HG03108 (cell line): ENCODE measurements around the gene LNX2.

ENCODE experiments used
- ATAC-seq: cut with Tn5 transposase; IDR thresholded peaks from one replicate; pipeline ENCODE4 v1.9.1; 2021; ENCODE audit warnings: moderate library complexity; ENCODE audit not compliant: unreplicated experiment

Gene LNX2

DNA sequence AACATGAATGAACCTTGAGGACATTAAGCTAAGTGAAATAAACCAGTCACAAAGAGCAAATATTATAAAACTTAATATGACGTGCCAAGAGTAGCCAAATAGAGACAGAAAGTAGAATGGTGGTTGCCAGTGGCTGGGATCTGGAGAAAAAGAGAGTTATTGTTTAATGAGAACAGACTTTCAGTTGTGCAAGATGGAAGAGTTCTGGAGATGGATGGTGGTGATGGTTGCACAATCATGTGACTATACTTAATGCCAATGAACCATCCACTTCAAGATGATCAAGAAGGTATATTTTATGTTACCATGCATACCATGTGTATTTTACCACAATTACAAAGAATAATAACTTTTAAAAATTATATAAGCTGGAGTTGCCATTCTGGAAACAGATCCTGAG, 104.2 kb downstream of the LNX2 start:
- ATAC-seq = no peak

DNA sequence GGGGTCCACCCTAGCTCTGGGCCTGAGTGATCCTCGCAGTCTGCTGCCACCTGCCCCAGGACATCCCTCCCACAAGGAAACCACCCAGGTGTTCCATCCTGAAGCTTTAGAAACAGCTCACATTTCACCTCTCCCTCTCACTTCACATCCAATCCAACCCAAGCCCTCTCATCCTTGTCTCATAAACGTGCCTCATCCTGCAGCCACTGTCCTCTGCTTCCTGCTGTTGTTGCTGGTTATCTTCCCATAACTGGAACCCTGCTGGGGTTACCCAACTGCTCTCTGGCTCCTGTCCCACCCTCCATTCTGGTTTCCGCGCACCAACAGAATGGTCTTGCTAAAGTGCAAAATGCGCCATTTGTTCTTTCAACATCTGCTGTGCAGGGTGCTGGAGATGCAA, 110.2 kb downstream of the LNX2 start:
- no peak for ATAC-seq

DNA sequence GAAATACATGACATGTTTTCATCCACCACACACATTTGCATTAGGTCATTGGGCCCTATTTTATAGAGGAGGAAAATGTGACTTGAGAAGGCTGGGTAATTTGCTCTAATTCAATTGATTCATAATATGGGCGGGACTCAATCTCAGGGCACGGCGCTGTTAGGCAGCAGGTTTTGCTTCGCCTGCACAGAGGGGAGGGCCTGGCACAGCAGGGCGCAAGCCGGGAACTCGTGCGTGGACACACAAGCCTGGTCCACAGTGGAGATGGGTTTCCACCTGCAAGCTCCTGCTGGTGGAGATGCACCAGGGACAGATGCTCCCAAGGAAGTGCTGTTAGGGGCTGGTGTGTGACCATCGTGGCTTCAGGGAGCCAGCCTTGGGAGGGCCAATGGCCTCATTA, 111.5 kb downstream of the LNX2 start:
- no peak for ATAC-seq

DNA sequence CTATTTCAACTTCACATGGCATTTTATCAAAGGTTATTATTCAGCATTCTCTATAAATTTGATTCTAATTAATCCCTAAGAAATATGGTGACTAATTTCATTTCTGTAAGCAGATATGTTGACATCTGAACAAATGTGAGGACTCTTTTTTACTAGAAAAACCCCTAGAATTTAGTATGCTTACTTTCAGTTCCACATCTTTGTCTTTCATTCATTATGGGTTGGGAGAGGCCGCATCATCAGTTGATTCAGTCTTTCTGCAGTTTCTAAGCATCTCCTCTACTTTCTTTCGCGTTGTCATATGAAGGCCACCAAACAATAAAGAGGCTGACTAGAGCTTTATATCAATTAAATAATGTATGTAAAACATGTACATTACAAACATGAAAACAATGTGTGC, 114.5 kb downstream of the LNX2 start:
- ATAC-seq = no peak

DNA sequence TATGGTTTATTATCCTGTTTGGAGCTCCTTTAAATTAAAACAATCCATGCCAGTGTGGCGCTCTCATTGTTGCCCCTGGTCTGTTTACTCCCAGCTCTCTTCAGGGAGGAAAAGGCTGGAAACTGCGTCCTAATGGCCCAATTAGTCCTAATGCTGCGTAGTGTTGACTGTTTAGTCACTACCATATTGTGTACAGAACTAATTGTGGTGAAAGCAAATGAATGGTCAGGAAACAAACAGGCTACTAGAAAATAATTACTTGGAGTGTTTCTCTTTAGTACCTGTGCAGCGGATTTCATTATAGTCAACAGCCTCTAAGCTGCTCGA, 115.5 kb downstream of the LNX2 start:
- ATAC-seq = no peak

DNA sequence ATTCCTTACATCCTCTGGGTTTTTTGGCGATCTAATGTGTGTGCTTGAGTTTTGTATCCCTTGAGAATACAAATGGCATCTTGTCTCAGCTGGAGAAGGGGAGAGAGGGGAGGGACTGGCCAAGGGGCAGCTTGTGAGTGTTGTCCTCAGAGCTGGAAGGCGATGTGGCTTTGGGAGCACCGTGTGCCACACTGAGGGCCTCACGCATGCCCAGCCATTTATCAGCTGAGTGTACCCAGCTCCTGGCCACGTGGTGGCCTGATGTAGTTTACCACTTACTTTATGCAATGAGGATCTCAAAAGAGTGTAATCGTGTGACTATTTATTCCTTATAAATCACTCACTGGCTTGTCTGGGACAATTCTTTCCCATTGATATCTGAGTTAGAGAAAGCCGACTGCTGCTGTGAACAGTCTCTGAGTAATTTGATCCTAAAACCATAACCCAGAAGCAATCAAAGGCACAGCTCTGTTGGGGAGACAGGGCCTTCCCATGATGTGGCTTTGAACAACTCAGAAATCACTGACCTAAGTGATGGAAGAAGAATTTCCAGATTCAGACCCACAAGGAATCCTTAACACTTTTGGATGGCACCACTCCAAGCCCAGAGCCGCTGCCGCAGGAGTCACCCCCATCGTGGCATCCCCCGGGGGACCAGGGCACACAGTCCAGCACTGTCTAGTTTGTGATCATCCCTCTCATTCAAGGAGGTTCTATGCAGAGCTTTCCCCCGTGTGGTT, 116.0 kb downstream of the LNX2 start:
- ATAC-seq = no peak

DNA sequence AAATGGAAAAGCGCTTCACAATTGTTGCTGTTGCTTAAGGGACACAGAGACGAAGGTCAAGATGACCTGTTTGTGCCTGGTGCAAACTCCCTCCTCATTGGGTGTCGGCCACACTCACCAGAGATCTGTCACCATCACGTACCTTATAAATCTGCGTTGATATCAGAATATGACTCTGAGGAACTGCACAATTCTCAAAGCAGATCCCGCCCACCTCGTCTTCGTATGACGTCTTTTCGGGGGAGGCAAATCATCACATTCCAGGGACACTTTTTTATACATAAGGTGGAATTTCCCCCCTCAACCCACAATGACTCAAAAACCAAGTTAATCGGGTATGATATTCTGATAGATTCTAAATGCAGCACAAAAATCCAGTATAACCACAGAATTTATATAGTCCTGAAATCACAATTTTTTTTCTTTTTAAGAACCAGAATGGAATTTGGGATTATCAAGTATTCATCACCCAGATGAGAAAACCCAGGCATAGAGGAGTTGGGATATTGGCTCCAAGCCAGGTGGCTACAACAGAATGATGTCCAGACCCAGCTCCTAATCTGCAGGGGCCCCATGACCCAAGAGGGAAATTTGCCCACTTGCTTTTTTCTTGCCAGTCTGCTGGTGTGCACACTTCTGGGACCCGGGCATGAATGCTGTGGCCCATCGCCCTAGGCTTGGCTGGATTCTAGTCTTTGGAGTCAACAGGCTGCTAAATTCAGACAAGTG, 119.4 kb downstream of the LNX2 start:
- no peak for ATAC-seq

DNA sequence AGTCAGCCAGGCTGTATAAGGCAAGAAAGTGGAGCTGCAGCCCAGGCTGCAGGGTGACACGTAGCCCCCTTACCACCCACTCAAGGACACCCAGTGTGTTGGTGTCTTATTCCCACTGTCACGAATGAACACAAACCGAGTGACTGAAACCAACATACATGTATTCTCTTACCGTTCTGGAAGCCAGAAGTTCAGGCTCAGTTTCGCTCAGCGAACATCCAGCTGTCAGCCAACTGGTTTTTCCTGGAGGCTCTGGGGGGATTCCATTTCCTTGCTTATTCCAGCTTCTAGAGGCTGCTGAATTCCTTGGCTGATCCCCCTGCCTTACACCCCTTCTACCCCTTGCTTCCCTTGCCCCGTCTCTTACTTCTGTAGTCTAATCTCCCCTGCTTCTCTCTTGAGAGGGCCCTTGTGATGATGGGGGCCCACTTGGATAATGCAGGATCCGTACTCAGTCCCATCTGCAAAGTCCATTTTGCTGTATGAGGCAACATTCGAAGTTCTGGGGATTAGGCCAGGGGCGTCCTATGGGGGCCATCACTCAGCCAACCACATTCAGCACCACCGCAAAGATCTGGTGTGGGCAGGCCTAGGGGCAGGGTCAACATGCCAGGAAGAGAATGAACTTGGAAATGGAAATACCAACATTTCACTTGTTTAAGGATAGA, 122.6 kb downstream of the LNX2 start:
- no peak for ATAC-seq

DNA sequence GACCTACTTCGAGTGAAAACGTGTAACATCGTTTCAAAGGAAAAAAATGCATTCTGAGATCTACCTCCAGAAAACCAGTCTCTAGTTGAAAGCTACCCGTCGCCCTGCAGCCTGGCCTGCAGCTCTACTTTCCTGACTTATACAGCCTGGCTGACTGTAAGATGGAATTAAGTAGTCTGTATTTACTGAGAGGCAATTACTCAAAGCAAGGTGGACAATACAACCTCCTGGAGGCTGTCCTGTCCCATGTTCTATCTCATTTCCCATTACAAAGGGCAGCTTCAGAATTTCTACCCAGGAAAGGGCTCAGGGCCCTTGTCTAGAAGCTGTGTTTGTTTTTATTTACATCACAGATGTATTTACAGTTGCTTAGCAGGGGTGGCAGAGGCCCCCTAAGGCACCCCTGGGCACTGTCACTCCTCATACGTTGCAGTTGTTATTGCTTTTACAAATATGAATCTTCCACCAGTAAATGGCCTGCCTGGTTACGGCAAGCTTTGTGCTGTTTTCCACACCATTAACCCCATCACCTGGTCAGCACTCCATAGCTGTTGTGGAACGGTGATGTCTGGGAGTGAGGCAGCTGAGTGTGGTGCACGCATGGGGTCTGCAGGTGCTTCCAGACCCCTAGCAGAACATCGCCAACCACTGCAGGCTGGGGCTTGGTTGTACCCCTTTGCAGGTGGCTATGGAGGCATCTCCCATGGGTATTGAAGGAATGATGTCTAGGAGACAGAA, 123.6 kb downstream of the LNX2 start:
- ATAC-seq = no peak

DNA sequence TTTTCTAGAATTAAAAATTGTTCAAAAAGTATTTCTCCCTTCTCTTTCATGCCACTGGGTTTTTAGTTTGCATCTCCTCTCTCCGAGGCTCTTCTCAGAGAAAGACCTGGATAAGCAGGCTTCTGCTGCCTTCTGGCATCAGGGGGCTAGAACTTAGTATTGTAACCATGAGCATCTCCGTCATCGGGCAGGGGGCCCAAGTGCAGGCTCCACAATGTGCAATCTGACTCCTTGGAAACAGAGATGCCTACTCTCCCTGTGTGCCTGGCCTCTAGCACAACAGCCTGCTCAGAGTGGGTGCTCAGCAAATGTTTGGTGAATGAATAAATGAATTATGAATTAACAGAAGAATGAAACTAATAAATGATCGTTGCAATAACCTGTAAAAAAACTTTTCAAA, 124.3 kb downstream of the LNX2 start:
- ATAC-seq = no peak
